ENCODE data around the gene GRIN1. TPM values are rescaled to one million over a fixed set of nuclear protein-coding genes. Genes with fewer than 3 reads are reported as not detected.

GRIN1 gene
- total RNA-seq, 6 experiments from 2014 or later: 0.51 to 1.1 (median 0.66) TPM; not detected in 3

DNA sequence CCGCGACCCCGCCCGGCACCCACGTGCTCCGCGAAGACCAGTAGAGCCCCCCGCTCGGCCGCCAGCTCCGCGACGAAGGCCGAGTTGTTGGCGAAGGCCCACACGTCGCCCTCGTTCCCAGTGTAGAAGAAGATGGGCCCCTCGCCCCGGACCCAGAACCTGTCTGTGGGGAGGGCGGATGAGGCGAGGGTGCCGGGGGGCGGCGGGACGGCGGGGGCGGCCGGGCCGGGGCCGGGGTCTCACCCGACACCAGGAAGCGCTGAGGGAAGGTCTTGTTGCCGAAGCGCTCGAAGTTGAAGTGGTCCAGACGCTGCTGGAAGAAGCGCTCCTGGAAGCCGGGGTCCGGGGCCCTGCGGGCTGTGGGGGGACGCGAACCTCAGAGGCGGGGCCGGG is 24.7 kb upstream of the GRIN1 start:
- H3K4me1 Mint-ChIP-seq (ENCODE audit: low read depth): no peaks in the 10 kb centered on the region
- TF ChIP-seq, protein P1, sequence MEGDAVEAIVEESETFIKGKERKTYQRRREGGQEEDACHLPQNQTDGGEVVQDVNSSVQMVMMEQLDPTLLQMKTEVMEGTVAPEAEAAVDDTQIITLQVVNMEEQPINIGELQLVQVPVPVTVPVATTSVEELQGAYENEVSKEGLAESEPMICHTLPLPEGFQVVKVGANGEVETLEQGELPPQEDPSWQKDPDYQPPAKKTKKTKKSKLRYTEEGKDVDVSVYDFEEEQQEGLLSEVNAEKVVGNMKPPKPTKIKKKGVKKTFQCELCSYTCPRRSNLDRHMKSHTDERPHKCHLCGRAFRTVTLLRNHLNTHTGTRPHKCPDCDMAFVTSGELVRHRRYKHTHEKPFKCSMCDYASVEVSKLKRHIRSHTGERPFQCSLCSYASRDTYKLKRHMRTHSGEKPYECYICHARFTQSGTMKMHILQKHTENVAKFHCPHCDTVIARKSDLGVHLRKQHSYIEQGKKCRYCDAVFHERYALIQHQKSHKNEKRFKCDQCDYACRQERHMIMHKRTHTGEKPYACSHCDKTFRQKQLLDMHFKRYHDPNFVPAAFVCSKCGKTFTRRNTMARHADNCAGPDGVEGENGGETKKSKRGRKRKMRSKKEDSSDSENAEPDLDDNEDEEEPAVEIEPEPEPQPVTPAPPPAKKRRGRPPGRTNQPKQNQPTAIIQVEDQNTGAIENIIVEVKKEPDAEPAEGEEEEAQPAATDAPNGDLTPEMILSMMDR (IDR thresholded peaks at IDR 0.05): no peak
- no peak for DNase-seq
- no peaks in the 10 kb centered on the region; the same call in 1 of the 2 replicates for H3K27me3 Mint-ChIP-seq (ENCODE audit: insufficient read depth)
- no peaks in the 10 kb centered on the region; the same call in 1 of the 2 replicates for H3K36me3 Mint-ChIP-seq (ENCODE audit: low read depth)
- no peaks in the 10 kb centered on the region for H3K9me3 Mint-ChIP-seq
- H3K27ac Mint-ChIP-seq: no peak overlapping the region
- H3K4me3 Mint-ChIP-seq: peak overlapping the region; percentile 43; the same call in 1 of the 2 replicates

DNA sequence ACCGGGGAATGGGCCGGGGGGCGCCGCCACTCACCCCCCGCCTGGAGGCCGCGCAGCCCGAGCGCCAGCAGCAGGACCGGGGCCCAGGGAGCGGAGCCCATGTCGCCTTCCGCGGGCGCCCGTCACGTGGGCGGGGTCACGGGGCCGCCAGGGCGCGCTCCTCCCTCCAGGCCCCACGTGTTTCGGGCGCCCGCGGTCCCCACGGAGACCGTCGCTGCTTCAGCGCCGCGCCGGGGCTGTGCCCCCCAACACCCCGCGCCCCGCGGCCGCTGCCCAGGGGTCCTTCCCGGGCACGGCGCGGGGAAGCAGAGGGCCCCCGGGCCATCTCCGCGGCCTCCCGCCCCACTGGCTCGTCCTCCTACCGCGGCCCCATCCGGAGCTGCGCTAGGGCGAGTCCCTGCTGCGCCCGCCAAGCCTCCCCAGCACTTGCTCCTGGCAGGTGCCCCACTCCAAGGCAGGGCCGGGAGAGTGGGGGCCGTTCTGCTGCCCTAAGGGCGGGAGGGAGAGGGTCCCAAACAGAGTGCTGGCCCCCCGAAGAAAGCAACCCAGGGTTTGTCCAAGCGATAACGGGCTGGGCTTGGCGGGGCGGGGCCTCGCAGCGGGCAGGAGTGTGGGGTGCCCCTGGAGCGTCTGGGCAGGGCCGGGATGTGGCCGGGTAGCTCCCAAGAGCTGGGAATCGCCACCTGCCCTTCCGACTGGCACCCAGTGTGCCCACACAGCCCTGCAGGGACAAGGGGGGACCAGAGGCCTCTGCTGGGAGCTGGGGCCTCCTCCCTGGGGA is 24.2 kb upstream of the GRIN1 start, which contains the start of gene DPP7:
Gene DPP7 (minus strand): TSS at position 121 of the 781 bp plus-strand sequence. CDS start 20 bp downstream, at position 101.
- no peaks in the 10 kb centered on the region for H3K9me3 Mint-ChIP-seq
- H3K27me3 Mint-ChIP-seq (ENCODE audit: insufficient read depth): no peaks in the 10 kb centered on the region; the same call in 1 of the 2 replicates
- peak within 1 kb of the TSS; percentile 53 for H3K4me3 Mint-ChIP-seq
- no peak within 1 kb of the TSS for H3K27ac Mint-ChIP-seq
- no peaks in the 10 kb centered on the region for H3K4me1 Mint-ChIP-seq (ENCODE audit: low read depth)
- DNase-seq: peak; percentile 12
- no peaks in the 10 kb centered on the region for H3K36me3 Mint-ChIP-seq (ENCODE audit: low read depth)
- TF ChIP-seq, protein P1 (IDR thresholded peaks at IDR 0.05): peak; percentile 21; the same call in 1 of the 2 replicates

DNA sequence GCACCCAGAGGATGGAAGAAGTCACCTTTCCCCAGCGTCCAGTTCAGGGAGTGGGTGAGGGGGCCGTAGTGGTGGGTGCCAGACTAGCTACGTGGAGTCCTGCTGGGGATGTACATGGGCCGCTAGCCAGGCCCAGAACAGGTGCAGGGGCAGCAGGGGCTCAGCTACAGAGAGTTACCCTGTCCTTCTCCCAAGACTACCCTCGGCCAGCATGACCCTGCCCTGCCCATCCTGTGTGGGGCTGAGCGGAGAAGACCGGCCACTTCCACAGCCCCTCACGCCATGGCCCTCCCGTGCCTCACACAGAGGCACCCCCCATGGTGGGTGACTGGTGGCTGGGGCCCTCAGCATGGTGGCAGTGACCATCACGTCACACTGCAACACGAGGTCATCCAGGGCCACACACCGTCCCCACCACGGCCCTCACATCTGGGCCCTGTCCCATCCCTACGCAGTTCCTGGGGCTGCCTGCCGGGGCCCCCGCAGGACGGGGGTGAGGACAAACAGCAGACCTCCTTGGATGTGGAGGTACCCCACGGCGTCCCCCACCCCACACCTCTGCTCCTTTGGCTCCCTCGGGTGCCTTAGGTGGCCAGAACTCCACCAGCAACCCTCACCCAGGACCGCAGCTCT is 23.4 kb upstream of the GRIN1 start:
- TF ChIP-seq, protein P1 (IDR thresholded peaks at IDR 0.05): peak; percentile 22; the same call in 1 of the 2 replicates
- no peaks in the 10 kb centered on the region for H3K36me3 Mint-ChIP-seq (ENCODE audit: low read depth)
- no peaks in the 10 kb centered on the region; the same call in 1 of the 2 replicates for H3K27me3 Mint-ChIP-seq (ENCODE audit: insufficient read depth)
- no peak overlapping the region for H3K27ac Mint-ChIP-seq
- no peaks in the 10 kb centered on the region for H3K4me1 Mint-ChIP-seq (ENCODE audit: low read depth)
- no peaks in the 10 kb centered on the region for H3K9me3 Mint-ChIP-seq
- no peak overlapping the region for H3K4me3 Mint-ChIP-seq
- no peak for DNase-seq

DNA sequence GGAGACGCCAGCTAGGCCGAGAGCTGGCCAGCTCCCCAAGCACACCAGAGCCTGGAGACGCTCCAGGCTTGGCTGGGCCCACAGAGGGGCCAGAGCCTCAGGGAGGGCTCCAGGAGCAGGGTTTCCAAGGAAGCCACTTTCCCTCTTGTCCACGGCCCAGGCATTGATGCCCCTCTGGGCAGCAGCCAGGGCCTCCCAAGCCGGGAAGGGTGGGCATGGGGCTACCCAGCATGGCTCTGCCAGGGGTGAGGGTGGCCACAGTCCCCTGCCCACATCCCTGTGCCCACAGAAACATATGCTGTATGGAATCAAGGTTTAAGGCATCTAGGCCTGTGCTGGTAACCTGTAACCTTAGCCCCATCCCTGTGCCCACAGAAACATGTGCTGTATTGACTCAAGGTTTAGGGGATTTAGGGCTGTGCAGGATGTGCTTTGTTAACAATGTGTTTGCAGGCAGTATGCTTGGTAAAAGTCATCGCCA is 22.9 kb upstream of the GRIN1 start:
- no peak overlapping the region for H3K27ac Mint-ChIP-seq
- no peak for DNase-seq
- no peaks in the 10 kb centered on the region; the same call in 1 of the 2 replicates for H3K27me3 Mint-ChIP-seq (ENCODE audit: insufficient read depth)
- no peaks in the 10 kb centered on the region for H3K4me1 Mint-ChIP-seq (ENCODE audit: low read depth)
- no peak overlapping the region for H3K4me3 Mint-ChIP-seq
- H3K9me3 Mint-ChIP-seq: no peaks in the 10 kb centered on the region
- TF ChIP-seq, protein P1 (IDR thresholded peaks at IDR 0.05): no peak
- H3K36me3 Mint-ChIP-seq (ENCODE audit: low read depth): no peaks in the 10 kb centered on the region

DNA sequence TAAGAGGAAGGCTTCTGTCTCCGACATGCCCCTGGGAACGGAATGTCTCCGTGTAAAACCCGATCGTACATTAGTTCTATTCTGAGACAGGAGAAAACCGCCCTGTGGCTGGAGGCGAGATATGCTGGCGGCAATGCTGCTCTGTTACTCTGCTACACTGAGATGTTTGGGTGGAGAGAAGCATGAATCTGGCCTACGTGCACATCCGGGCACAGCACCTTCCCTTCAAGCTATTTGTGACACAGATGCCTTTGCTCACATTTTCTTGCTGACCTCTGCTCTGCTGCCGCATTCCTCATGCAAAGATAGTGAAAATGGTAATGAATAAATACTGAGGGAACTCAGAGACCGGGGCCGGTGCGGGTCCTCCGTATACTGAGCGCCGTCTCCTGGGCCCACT is 22.2 kb upstream of the GRIN1 start:
- no peak overlapping the region for H3K4me3 Mint-ChIP-seq
- H3K27me3 Mint-ChIP-seq (ENCODE audit: insufficient read depth): no peaks in the 10 kb centered on the region; the same call in 1 of the 2 replicates
- no peaks in the 10 kb centered on the region for H3K36me3 Mint-ChIP-seq (ENCODE audit: low read depth)
- DNase-seq: no peak
- TF ChIP-seq, protein P1 (IDR thresholded peaks at IDR 0.05): no peak
- H3K27ac Mint-ChIP-seq: no peak overlapping the region
- H3K9me3 Mint-ChIP-seq: no peaks in the 10 kb centered on the region
- peaks cover under 1% of the 10 kb centered on the region; the same call in 1 of the 2 replicates for H3K4me1 Mint-ChIP-seq (ENCODE audit: low read depth)
